H1 (cell line): Measurements from ENCODE around the gene CEP95. TPM values are rescaled to one million over a fixed set of nuclear protein-coding genes. Genes with fewer than 3 reads are reported as not detected.

Experiments used
- CTCF ChIA-PET: fragments of 300-600 bp; sonication (Branson Sonifier 250); formaldehyde crosslinking; loops from one replicate; lab custom pipeline; 2021; ENCODE audit not compliant: partially characterized antibody; lab: Charles Lee
- POLR2A ChIA-PET: fragments of 300-600 bp; sonication (Branson Sonifier 250); formaldehyde crosslinking; loops from one replicate; lab custom pipeline; 2021; ENCODE audit warnings: inconsistent platforms; ENCODE audit not compliant: partially characterized antibody; lab: Charles Lee
- DNase-seq, 2 experiments: peaks; one replicate each; pipeline versions ENCODE4 v3.0.0 to v3.0.0-alpha.2; 2010 to 2022; ENCODE audit warnings: low spot score in 2 of 2, low read depth in 1 of 2, mixed read lengths in 1 of 2
- FAIRE-seq: peaks from 2 replicates; lab custom pipeline; 2011; peaks lifted over from hg19 to GRCh38; lab: Jason Lieb, UNC
- H2AFZ ChIP-seq: 2 replicates; pipeline ENCODE4 v1.8.1; 2012; ENCODE audit warnings: low read length, inconsistent platforms
- H2AK5ac ChIP-seq: 2 replicates; pipeline ENCODE4 v1.6.1; 2013; ENCODE audit warnings: low read depth, low read length
- H2BK120ac ChIP-seq: replicated peaks from 2 replicates; pipeline ENCODE3; 2013; ENCODE audit warnings: low read depth, low read length, inconsistent platforms
- H2BK12ac ChIP-seq: 2 replicates; pipeline ENCODE4 v1.6.1; 2013; ENCODE audit warnings: low read depth, low read length
- H2BK15ac ChIP-seq: 2 replicates; pipeline ENCODE4 v1.6.1; 2013; ENCODE audit warnings: low read length
- H2BK20ac ChIP-seq: 2 replicates; pipeline ENCODE4 v1.6.1; 2013; ENCODE audit warnings: low read length
- H2BK5ac ChIP-seq: 2 replicates; pipeline ENCODE4 v1.6.1; 2013; ENCODE audit warnings: low read depth, low read length
- H3K14ac ChIP-seq: 2 replicates; pipeline ENCODE4 v1.6.1; 2013; ENCODE audit warnings: inconsistent platforms; ENCODE audit not compliant: insufficient read length
- H3K18ac ChIP-seq: 2 replicates; pipeline ENCODE4 v1.6.1; 2013; ENCODE audit warnings: low read length; ENCODE audit errors: extremely low read depth
- H3K23ac ChIP-seq: 2 replicates; pipeline ENCODE4 v1.6.1; 2013; ENCODE audit warnings: inconsistent platforms; ENCODE audit not compliant: insufficient read length
- H3K23me2 ChIP-seq: 2 replicates; pipeline ENCODE4 v1.6.1; 2013; ENCODE audit warnings: low read depth, low read length
- H3K27ac ChIP-seq: 2 replicates; pipeline ENCODE4 v1.6.1; 2011; ENCODE audit warnings: low read depth, low read length, inconsistent platforms
- H3K27me3 ChIP-seq, 4 experiments: replicated peaks in 1 of 4; 1 replicate in 1 of 4; 2 replicates in 3 of 4; pipeline versions ENCODE4 v1.6.1 to v1.8.1; 2011 to 2013; ENCODE audit warnings: low read length in 3 of 4, mild to moderate bottlenecking in 3 of 4, inconsistent platforms in 2 of 4, mixed read lengths in 2 of 4, moderate library complexity in 1 of 4; ENCODE audit not compliant: control insufficient read depth in 3 of 4, insufficient read depth in 3 of 4; ENCODE audit errors: extremely low read depth in 1 of 4
- H3K36me3 ChIP-seq, 4 experiments: 2 replicates each; pipeline versions ENCODE4 v1.6.1 to v1.8.1; 2011 to 2013; ENCODE audit warnings: mild to moderate bottlenecking in 4 of 4, low read length in 3 of 4, moderate library complexity in 2 of 4, control low read depth in 1 of 4, inconsistent platforms in 1 of 4; ENCODE audit not compliant: insufficient read depth in 4 of 4, control insufficient read depth in 2 of 4
- H3K4ac ChIP-seq: replicated peaks from 2 replicates; pipeline ENCODE3; 2013; ENCODE audit warnings: low read length, low read depth, mixed read lengths, inconsistent platforms; ENCODE audit not compliant: insufficient read length
- H3K4me1 ChIP-seq, 4 experiments: replicated peaks in 1 of 4; 1 replicate in 1 of 4; 2 replicates in 3 of 4; pipeline versions ENCODE4 v1.6.1 to v1.8.1; 2011 to 2013; ENCODE audit warnings: low read length in 3 of 4, inconsistent platforms in 2 of 4, mixed read lengths in 1 of 4; ENCODE audit not compliant: insufficient read depth in 4 of 4, control insufficient read depth in 3 of 4
- H3K4me2 ChIP-seq, 2 experiments: 2 replicates each; pipeline versions ENCODE4 v1.6.1 to v1.8.1; 2011 to 2013; ENCODE audit warnings: low read depth in 2 of 2, low read length in 2 of 2, control low read depth in 1 of 2, inconsistent platforms in 1 of 2, mild to moderate bottlenecking in 1 of 2; ENCODE audit not compliant: insufficient read depth in 1 of 2
- H3K4me3 ChIP-seq, 4 experiments: fragments of 200-600, 300-600 bp in 1 of 4; sonication (generic), shearing (Covaris generic), sonication (Bioruptor Twin) in 1 of 4; 2 replicates each; pipeline versions ENCODE4 v1.5.1 to v1.8.1; 2011 to 2016; ENCODE audit warnings: low read length in 4 of 4, low read depth in 3 of 4, control low read depth in 2 of 4, inconsistent platforms in 2 of 4, mild to moderate bottlenecking in 2 of 4, mixed read lengths in 1 of 4, moderate library complexity in 1 of 4; ENCODE audit not compliant: insufficient read depth in 2 of 4; ENCODE audit errors: extremely low read depth in 1 of 4
- H3K56ac ChIP-seq: replicated peaks from 2 replicates; pipeline ENCODE3; 2013; ENCODE audit warnings: low read depth, mild to moderate bottlenecking, mixed read lengths, low read length, inconsistent platforms; ENCODE audit not compliant: insufficient read length
- H3K79me1 ChIP-seq: 2 replicates; pipeline ENCODE4 v1.6.1; 2013; ENCODE audit warnings: low read depth, low read length, control low read depth
- H3K79me2 ChIP-seq, 2 experiments: 2 replicates each; pipeline versions ENCODE4 v1.6.1 to v1.8.1; 2012 to 2013; ENCODE audit warnings: low read length in 2 of 2, mild to moderate bottlenecking in 2 of 2, inconsistent platforms in 1 of 2; ENCODE audit not compliant: insufficient read depth in 2 of 2, control insufficient read depth in 1 of 2
- H3K9ac ChIP-seq, 4 experiments: replicated peaks in 1 of 4; 1 replicate in 1 of 4; 2 replicates in 3 of 4; pipeline versions ENCODE4 v1.6.1 to v1.8.1; 2011 to 2013; ENCODE audit warnings: low read depth in 3 of 4, low read length in 3 of 4, control low read depth in 2 of 4, mild to moderate bottlenecking in 2 of 4, moderate library complexity in 2 of 4, inconsistent platforms in 1 of 4; ENCODE audit errors: extremely low read depth in 1 of 4
- H3K9me3 ChIP-seq, 2 experiments: 2 replicates each; pipeline versions ENCODE4 v1.6.1 to v1.8.1; 2012 to 2013; ENCODE audit warnings: mild to moderate bottlenecking in 2 of 2, moderate library complexity in 2 of 2, control low read depth in 1 of 2, inconsistent platforms in 1 of 2, low read depth in 1 of 2, low read length in 1 of 2, mixed read lengths in 1 of 2; ENCODE audit not compliant: insufficient read depth in 2 of 2
- H4K20me1 ChIP-seq, 2 experiments: replicated peaks in 1 of 2; 2 replicates each; pipeline versions ENCODE3 to v1.8.1; 2011 to 2013; ENCODE audit warnings: inconsistent platforms in 2 of 2, low read length in 2 of 2, mild to moderate bottlenecking in 1 of 2; ENCODE audit not compliant: insufficient read depth in 2 of 2, control insufficient read depth in 1 of 2
- H4K5ac ChIP-seq: 2 replicates; pipeline ENCODE4 v1.6.1; 2013; ENCODE audit warnings: low read length, low read depth, mixed read lengths, inconsistent platforms; ENCODE audit not compliant: insufficient read length
- H4K8ac ChIP-seq: 2 replicates; pipeline ENCODE4 v1.8.0; 2013; ENCODE audit warnings: mild to moderate bottlenecking, moderate library complexity, low read length, inconsistent platforms; ENCODE audit not compliant: insufficient read depth; ENCODE audit errors: extremely low read depth
- H4K91ac ChIP-seq: replicated peaks from 2 replicates; pipeline ENCODE3; 2013; ENCODE audit warnings: low read length, mixed read lengths, inconsistent platforms; ENCODE audit not compliant: insufficient read length
- ATF3 ChIP-seq: IDR thresholded peaks from 2 replicates; pipeline ENCODE4 v1.6.1; 2011; ENCODE audit warnings: low read depth, mild to moderate bottlenecking, low read length; ENCODE audit not compliant: insufficient read depth
- EGR1 ChIP-seq: IDR thresholded peaks from 2 replicates; pipeline ENCODE4 v1.6.1; 2011; ENCODE audit warnings: low read depth, low read length, borderline replicate concordance
- POLR2A ChIP-seq, 2 experiments: IDR thresholded peaks; 1 replicate in 1 of 2; 2 replicates in 1 of 2; pipeline ENCODE4 v1.6.1; 2011; ENCODE audit warnings: low read depth in 2 of 2, low read length in 2 of 2, mild to moderate bottlenecking in 2 of 2; ENCODE audit errors: control extremely low read depth in 1 of 2
- POLR2AphosphoS5 ChIP-seq: IDR thresholded peaks from 2 replicates; pipeline ENCODE4 v1.6.1; 2011; ENCODE audit warnings: low read depth, low read length
- WGBS, 2 experiments: shearing (Covaris generic) in 1 of 2; methylation state at CpG; one replicate each; pipeline versions ENCODE4 v1.1.6 to v1.1.7; 2013 to 2015; ENCODE audit warnings: low lambda C conversion rate in 2 of 2, mixed read lengths in 2 of 2, inconsistent platforms in 1 of 2, low coverage in 1 of 2, missing lambda C conversion rate in 1 of 2; ENCODE audit not compliant: insufficient replicate concordance in 2 of 2, insufficient coverage in 1 of 2, insufficient read length in 1 of 2; ENCODE audit errors: extremely low coverage in 1 of 2, missing lambda C conversion rate in 1 of 2; 5-methylcytosine and 5-hydroxymethylcytosine counted together
- polyA plus RNA-seq, 7 experiments: library from polyadenylated mRNA; depleted of rRNA in 3 of 7; stranded (reverse) in 5 of 7; unstranded in 2 of 7; fragments of >200 nt in 5 of 7; fragments of 200-250 nt in 2 of 7; gene quantifications; 1 replicate in 5 of 7; 2 replicates in 1 of 7; 4 replicates in 1 of 7; pipeline versions ENCODE4 v1.2.1 to v1.2.3, GENCODE V29; 2011 to 2013; ENCODE audit warnings: missing spikeins in 2 of 7, mixed read lengths in 2 of 7
- total RNA-seq: library from RNA; stranded (reverse); fragmentation: NEBNext Ultra II Directional; extraction: Animal tissue kit (Norgen Biotek cat#: 25700); gene quantifications from 2 replicates; pipeline ENCODE4 v1.2.1, GENCODE V29; 2021

CEP95 gene
- total and polyA plus RNA-seq, 2 of the 8 experiments (the other 6 are each of a cell fraction or from before 2014, with no cell fraction given): 22.3 to 51.5 TPM

- no peak overlapping the region for H3K27ac ChIP-seq
- H2BK15ac ChIP-seq: no peak overlapping the region
- no peak overlapping the region for H3K4me3 ChIP-seq
- H3K14ac ChIP-seq: no peak overlapping the region
- no peak overlapping the region for H2BK20ac ChIP-seq
- H4K8ac ChIP-seq: no peak overlapping the region
- no peak overlapping the region for H2BK120ac ChIP-seq
- TF ChIP-seq POLR2A (IDR thresholded peaks at IDR 0.05; ENCODE audit: control extremely low read depth in 1 of 2, low read depth in 2 of 2, low read length in 2 of 2) (0 out of 3 replicates have a peak, but pooled peaks of 1 of the 2 experiments have one; percentile 26), EGR1 (no peak), ATF3 (no peak), POLR2AphosphoS5 (0 out of 2 replicates have a peak, but pooled peaks have one; percentile 29)
- H3K4ac ChIP-seq: no peak overlapping the region
- no peak overlapping the region for H2BK5ac ChIP-seq
- H2AFZ ChIP-seq: no peak overlapping the region
- H2AK5ac ChIP-seq: no peak overlapping the region
- H4K20me1 ChIP-seq: peaks cover 0 to 2% of the 10 kb centered on the region in 2 experiments
- no peaks in the 10 kb centered on the region for H3K79me2 ChIP-seq
- H3K56ac ChIP-seq: no peak overlapping the region
- FAIRE-seq (no peak), DNase-seq (no peak)
- no peaks in the 10 kb centered on the region for H3K4me1 ChIP-seq
- H3K23me2 ChIP-seq: no peaks in the 10 kb centered on the region
- H3K23ac ChIP-seq: no peak overlapping the region
- POLR2A ChIA-PET: interaction anchor here (0.6 to 8.5 kb wide), 8 partner anchors 8 to 90 kb away, joined by 3 to 75 read pairs (median 3); partner anchors contain the start of genes CEP95 and DDX5
- no peaks in the 10 kb centered on the region for H3K9me3 ChIP-seq
- no peak overlapping the region for H3K9ac ChIP-seq
- no peaks in the 10 kb centered on the region for H3K27me3 ChIP-seq
- H4K91ac ChIP-seq: no peak overlapping the region
- 88% methylated on average over 5 of the region's 5 CpGs; no CpG with 5 or more reads in 1 of the 2 experiments for WGBS, 2 experiments
- H3K18ac ChIP-seq: no peak overlapping the region
- H3K79me1 ChIP-seq: no peaks in the 10 kb centered on the region
- H2BK12ac ChIP-seq: no peak overlapping the region
- no peak overlapping the region for H3K4me2 ChIP-seq
- H4K5ac ChIP-seq: no peak overlapping the region
- H3K36me3 ChIP-seq: peaks cover 11 to 51% (median 17%) of the 10 kb centered on the region in 4 experiments; a peak in 7 of 8 replicates
- CTCF ChIA-PET: interaction anchor here (0.6 to 1.5 kb wide), 4 partner anchors 15 to 1794 kb away, joined by 3 read pairs; no protein-coding TSS in a partner anchor
Observed at GRCh38 chr17:64540118-64540776, 33.5 kb downstream of the CEP95 start.
